HG03439 (cell line): ENCODE data around the gene DPF3.

Experiments
- ATAC-seq: cut with Tn5 transposase; IDR thresholded peaks from one replicate; pipeline ENCODE4 v1.9.1; 2021; ENCODE audit warnings: mild to moderate bottlenecking, moderate library complexity; ENCODE audit not compliant: unreplicated experiment

Gene DPF3

GRCh38 chr14:72577521-72577920 lies 316.4 kb downstream of the DPF3 start:
- no peak for ATAC-seq

GRCh38 chr14:72576258-72576657 lies 317.6 kb downstream of the DPF3 start:
- ATAC-seq, result no peak

- no peak for ATAC-seq
Measured at GRCh38 chr14:72574715-72575114, 319.2 kb downstream of the DPF3 start.

GRCh38 chr14:72573725-72574417 lies 320.0 kb downstream of the DPF3 start:
- ATAC-seq, result no peak
